Kidney epithelial cell (primary cell): ENCODE data around the gene GPR157. TPM values are rescaled to one million over a fixed set of nuclear protein-coding genes. Genes with fewer than 3 reads are reported as not detected.
"Not testable (repeated sequence)": the region's sequence is repeated elsewhere in the genome, so short reads cannot be mapped to it uniquely, and the experiment has no call there.

ENCODE experiments used
- DNase-seq: peaks from one replicate; pipeline ENCODE4 v3.0.0-alpha.2; 2010; ENCODE audit warnings: low read depth
- H3K27me3 ChIP-seq: 2 replicates; pipeline ENCODE4 v1.6.0; 2011; ENCODE audit warnings: low read length; ENCODE audit not compliant: control insufficient read depth, insufficient read depth
- H3K36me3 ChIP-seq: 2 replicates; pipeline ENCODE4 v1.5.1; 2011; ENCODE audit warnings: low read length; ENCODE audit not compliant: control insufficient read depth, insufficient read depth
- H3K4me3 ChIP-seq: 2 replicates; pipeline ENCODE4 v1.5.1; 2011; ENCODE audit warnings: low read depth, mild to moderate bottlenecking, control low read depth, low read length
- CTCF ChIP-seq: IDR thresholded peaks from 2 replicates; pipeline ENCODE4 v1.5.1; 2011; ENCODE audit warnings: mild to moderate bottlenecking, moderate library complexity, low read length, control low read depth, inconsistent platforms; ENCODE audit not compliant: insufficient read depth, poor library complexity, severe bottlenecking
- total RNA-seq: library from RNA; depleted of rRNA; stranded (reverse); fragments of >200 nt; gene quantifications from 2 replicates; pipeline ENCODE4 v1.2.3, GENCODE V29; 2015

Gene GPR157
- total RNA-seq, 1 donor from 2014 or later, result 6.4 TPM

GRCh38 chr1:9145714-9146113 is 16.8 kb upstream of the GPR157 start:
- no peak for TF ChIP-seq CTCF
- DNase-seq, result no peak
- no peak overlapping the region for H3K4me3 ChIP-seq
- no peaks in the 10 kb centered on the region for H3K36me3 ChIP-seq
- H3K27me3 ChIP-seq, result no peaks in the 10 kb centered on the region

GRCh38 chr1:9145021-9145668 is 16.2 kb upstream of the GPR157 start:
- no peak for TF ChIP-seq CTCF
- Histone ChIP-seq H3K4me3 (no peak overlapping the region), H3K27me3 (no peaks in the 10 kb centered on the region), H3K36me3 (no peaks in the 10 kb centered on the region)
- DNase-seq, result no peak

GRCh38 chr1:9144494-9144893 is 15.6 kb upstream of the GPR157 start:
- H3K4me3 ChIP-seq, H3K27me3 ChIP-seq, H3K36me3 ChIP-seq, DNase-seq: not testable (repeated sequence)

GRCh38 chr1:9143250-9143649 is 14.3 kb upstream of the GPR157 start:
- no peaks in the 10 kb centered on the region for H3K36me3 ChIP-seq
- H3K4me3 ChIP-seq, result no peak overlapping the region
- no peaks in the 10 kb centered on the region for H3K27me3 ChIP-seq
- no peak for TF ChIP-seq CTCF
- DNase-seq, result no peak

- H3K4me3 ChIP-seq, result no peak overlapping the region
- no peaks in the 10 kb centered on the region for H3K27me3 ChIP-seq
- no peaks in the 10 kb centered on the region for H3K36me3 ChIP-seq
- no peak for DNase-seq
- TF ChIP-seq CTCF, result no peak
These were observed 11.0 kb upstream of the GPR157 start for GRCh38 chr1:9139930-9140329.

GRCh38 chr1:9136932-9137331 is 8.0 kb upstream of the GPR157 start:
- DNase-seq, result no peak
- no peak for TF ChIP-seq CTCF
- Histone ChIP-seq H3K27me3 (no peaks in the 10 kb centered on the region), H3K4me3 (no peak overlapping the region), H3K36me3 (no peaks in the 10 kb centered on the region)
